ENCODE measurements around the gene MRPL24.

DNA sequence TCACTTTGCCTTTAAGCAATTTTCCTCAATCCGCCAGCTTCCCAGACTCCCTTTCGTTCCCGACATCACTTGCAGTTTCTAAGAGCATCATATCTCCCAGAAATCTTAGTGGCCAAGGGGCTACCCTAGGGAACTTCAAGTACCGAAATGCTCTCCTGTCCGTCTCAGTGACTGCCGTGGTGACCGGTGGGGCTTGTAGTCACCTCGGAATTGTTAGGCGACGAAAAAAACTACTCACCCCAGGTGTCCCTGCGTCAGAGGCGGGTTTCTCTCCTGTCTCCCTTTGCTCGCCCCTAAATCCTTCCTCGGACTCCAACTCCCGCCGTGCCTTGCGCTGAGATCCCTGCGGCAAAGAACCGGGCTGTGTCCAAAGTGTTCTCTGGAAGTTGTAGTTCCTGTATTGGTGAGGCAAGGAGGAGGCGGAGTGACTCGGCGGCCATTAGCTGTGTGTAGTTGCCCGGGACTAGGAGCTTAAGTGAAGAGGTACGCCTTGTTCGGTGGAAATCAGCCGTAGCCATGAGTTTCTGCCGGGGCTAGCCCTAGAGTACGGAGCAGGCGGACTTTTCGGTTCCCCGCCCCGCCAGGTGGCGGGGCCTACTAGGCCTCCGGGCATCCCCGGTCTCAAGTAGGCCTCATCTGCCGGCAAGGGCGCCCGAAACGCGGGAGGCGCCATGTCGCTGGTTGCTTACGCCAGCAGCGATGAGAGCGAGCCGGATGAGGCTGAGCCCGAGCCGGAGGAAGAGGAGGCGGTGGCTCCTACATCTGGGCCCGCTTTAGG lies 26.4 kb upstream of the MRPL24 start, which contains the start of gene PRCC:
- TF ChIP-seq, protein P1, sequence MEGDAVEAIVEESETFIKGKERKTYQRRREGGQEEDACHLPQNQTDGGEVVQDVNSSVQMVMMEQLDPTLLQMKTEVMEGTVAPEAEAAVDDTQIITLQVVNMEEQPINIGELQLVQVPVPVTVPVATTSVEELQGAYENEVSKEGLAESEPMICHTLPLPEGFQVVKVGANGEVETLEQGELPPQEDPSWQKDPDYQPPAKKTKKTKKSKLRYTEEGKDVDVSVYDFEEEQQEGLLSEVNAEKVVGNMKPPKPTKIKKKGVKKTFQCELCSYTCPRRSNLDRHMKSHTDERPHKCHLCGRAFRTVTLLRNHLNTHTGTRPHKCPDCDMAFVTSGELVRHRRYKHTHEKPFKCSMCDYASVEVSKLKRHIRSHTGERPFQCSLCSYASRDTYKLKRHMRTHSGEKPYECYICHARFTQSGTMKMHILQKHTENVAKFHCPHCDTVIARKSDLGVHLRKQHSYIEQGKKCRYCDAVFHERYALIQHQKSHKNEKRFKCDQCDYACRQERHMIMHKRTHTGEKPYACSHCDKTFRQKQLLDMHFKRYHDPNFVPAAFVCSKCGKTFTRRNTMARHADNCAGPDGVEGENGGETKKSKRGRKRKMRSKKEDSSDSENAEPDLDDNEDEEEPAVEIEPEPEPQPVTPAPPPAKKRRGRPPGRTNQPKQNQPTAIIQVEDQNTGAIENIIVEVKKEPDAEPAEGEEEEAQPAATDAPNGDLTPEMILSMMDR (IDR thresholded peaks at IDR 0.05; ENCODE audit: insufficient read depth, low read depth, low read length): no peak
- no peak for TF ChIP-seq EZH2 (IDR thresholded peaks at IDR 0.05; ENCODE audit: insufficient read depth, low read length)
